Purkinje cell (primary cell): ENCODE data around the gene HECTD2. TPM values are rescaled to one million over a fixed set of nuclear protein-coding genes. Genes with fewer than 3 reads are reported as not detected.

Experiments used
- polyA plus RNA-seq: library from polyadenylated mRNA; unstranded; fragments of >200 nt; fragmentation: Nextera tagmentation; gene quantifications from 2 replicates; pipeline ENCODE4 v1.2.1, GENCODE V29; 2014

HECTD2 gene, protein sequence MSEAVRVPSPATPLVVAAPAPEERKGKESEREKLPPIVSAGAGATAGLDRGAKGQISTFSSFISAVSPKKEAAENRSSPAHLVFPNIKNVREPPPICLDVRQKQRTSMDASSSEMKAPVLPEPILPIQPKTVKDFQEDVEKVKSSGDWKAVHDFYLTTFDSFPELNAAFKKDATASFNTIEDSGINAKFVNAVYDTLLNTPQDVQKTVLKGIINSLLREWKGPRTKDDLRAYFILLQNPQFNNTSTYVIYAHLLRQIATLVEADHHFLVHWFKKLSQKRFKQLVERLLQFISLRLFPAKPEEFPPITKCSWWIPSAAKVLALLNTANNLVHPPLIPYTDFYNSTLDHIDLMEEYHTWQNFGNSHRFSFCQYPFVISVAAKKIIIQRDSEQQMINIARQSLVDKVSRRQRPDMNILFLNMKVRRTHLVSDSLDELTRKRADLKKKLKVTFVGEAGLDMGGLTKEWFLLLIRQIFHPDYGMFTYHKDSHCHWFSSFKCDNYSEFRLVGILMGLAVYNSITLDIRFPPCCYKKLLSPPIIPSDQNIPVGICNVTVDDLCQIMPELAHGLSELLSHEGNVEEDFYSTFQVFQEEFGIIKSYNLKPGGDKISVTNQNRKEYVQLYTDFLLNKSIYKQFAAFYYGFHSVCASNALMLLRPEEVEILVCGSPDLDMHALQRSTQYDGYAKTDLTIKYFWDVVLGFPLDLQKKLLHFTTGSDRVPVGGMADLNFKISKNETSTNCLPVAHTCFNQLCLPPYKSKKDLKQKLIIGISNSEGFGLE
- 38.8 and 42.8 TPM in 2 replicates for polyA plus RNA-seq

DNA sequence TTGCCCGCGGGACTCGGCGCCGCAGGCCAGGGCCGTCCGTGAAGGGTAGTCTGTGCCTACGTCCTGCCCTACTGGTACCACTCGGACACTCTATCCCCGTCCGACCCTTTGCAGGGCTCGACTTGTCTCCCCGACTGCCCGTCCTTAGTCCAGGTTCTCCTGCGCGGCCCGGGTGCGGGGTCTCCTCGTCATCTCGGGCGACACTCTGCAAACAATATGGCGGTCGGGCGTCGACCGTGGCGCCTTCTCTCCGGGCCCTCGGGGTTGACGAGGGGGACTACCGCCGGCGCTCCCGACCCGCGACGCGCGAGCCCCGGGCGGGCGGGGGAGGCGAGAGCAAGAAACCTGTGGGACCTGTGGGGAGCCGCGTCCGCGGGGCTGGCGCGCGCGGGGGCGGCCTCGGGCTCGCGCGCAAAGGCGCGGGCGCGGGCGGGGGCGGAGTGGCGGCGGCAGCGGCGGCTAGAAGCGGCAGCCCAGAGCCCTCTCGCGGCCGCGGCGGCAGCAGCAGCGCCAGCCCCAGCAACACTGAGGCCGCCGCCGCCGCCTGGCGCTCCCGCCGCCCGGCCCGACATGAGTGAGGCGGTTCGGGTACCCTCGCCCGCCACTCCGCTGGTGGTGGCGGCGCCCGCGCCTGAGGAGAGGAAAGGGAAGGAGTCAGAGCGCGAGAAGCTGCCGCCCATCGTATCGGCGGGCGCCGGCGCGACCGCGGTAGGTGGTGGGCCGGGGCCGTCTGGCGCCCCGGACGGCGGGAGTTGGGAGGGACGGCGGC is at the start of gene HECTD2:
Gene HECTD2, plus strand, starts transcription at position 476 of the 769 bp plus-strand sequence. Its CDS starts 95 bp downstream, at position 571.

Other genes with a start within 250 kb of the HECTD2 start
- gene PCGF5, start 189.7 kb upstream of the HECTD2 start, polyA plus RNA-seq, result 12.1 and 17.4 TPM in 2 replicates
- gene PPP1R3C, start 222.7 kb downstream of the HECTD2 start, polyA plus RNA-seq, result 15.1 and 19.3 TPM in 2 replicates